Left ventricle myocardium superior (tissue), 1 donor: ENCODE data around the gene SLC39A10. TPM values are rescaled to one million over a fixed set of nuclear protein-coding genes. Genes with fewer than 3 reads are reported as not detected.

Experiments used
- ATAC-seq: fragments of 200-7000 bp; cut with Tn5 transposase; one replicate; pipeline ENCODE4 v1.9.1; 2020; ENCODE audit warnings: mild to moderate bottlenecking, moderate library complexity
- DNase-seq: peaks from one replicate; pipeline ENCODE4 v3.0.0-alpha.2; 2020
- intact Hi-C: fragments of 100-400 bp; cut with micrococcal nuclease; formaldehyde crosslinking; loops from one replicate; pipeline ENCODE4 v1.11.0; 2022
- long read RNA-seq: library from polyadenylated mRNA; unstranded; transcript quantifications from one replicate; pipeline ENCODE4 v2.0.0, GENCODE V29; 2021
- total RNA-seq: library from RNA; stranded (reverse); fragmentation: NEBNext Ultra II Directional; extraction: Animal tissue kit (Norgen Biotek cat#: 25700); gene quantifications from one replicate; pipeline ENCODE4 v1.2.1, GENCODE V29; 2021
- donor health status: DM: no; HTN: yes; CAD: no; lungs with severe emphysema.

SLC39A10 gene, protein sequence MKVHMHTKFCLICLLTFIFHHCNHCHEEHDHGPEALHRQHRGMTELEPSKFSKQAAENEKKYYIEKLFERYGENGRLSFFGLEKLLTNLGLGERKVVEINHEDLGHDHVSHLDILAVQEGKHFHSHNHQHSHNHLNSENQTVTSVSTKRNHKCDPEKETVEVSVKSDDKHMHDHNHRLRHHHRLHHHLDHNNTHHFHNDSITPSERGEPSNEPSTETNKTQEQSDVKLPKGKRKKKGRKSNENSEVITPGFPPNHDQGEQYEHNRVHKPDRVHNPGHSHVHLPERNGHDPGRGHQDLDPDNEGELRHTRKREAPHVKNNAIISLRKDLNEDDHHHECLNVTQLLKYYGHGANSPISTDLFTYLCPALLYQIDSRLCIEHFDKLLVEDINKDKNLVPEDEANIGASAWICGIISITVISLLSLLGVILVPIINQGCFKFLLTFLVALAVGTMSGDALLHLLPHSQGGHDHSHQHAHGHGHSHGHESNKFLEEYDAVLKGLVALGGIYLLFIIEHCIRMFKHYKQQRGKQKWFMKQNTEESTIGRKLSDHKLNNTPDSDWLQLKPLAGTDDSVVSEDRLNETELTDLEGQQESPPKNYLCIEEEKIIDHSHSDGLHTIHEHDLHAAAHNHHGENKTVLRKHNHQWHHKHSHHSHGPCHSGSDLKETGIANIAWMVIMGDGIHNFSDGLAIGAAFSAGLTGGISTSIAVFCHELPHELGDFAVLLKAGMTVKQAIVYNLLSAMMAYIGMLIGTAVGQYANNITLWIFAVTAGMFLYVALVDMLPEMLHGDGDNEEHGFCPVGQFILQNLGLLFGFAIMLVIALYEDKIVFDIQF
- 9.7 TPM for total RNA-seq
- long read RNA-seq, full-length matches to known transcripts = 5 of 8 reads
- long read RNA-seq, partial matches to known transcripts = 3 of 8 reads
- long read RNA-seq, other reads (novel, unspliced or antisense) = 0 of 8 reads

DNA sequence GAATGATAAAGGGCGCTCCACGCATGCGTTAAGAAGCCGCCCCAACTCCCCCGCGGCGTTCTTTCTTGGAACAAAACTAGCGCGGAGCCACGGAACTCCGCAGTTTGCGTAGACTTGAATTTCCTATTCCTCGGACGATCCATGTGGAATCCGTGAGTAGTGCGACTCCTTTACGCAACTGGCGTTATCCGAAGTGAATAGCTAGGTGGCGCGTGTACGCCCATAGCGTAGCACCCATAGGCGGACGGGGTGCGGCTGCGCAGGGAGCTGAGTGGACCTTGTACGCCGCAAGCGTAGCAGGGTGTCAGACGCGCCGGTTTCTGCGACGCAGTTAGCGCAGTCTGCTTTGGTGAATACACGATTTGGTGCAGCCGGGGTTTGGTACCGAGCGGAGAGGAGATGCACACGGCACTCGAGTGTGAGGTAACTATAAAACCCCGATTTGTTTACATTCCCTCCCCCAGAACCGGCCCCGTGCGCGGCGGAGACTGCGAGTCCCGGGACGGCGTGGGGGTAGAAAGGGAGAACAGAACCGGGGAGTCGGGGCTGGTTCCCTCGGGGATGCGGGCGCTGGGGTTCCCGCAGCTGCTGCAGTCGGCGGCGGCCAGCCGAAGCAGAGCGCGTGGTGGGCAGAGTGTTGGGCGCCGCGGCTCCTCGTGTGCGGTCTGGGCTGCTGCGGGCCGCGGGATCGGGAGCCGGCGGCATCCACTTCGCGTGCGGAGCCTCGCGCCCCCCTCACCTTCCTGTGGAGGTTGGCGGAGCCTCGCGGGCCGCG is at the start of gene SLC39A10:
SLC39A10 (plus strand) TSS at position 368 of the 775 bp plus-strand sequence. CDS start 22,817 bp downstream, outside the sequence.
- intact Hi-C loops = no loop called here
- ATAC-seq (peak; percentile 91), DNase-seq (peak; percentile 98)

DNA sequence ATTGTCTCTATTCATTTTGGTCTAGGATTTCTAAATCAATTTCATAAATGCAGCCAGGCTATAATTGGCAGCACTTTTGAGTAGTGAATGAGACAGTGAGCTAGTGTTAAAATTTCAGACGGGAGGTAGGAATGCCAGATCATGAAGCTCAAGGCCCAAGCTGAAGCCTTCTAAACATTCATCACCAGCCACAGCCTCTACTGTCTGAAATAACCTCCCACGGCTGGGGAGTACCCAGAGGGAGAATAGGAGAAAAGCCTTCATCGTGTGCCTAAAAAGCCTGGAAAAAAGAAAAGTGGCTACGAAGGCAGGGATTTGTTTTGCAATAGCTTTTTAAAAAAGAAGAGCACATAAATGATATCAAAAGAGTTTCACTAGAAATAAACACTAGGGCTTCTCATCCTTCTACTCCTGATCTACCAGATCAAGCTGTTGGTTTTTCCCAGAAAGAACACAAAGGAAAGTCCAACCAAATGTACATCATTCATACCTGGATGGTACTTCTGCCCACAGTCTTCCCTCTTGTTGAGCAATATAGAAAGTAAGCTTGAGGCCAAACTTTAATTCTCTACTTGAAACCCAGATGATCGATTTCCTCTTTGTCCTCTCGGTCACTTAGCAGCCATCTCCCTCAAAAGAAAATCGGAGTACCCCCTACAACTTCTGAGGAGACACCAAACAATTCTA is 48.1 kb upstream of the SLC39A10 start:
- no peak for ATAC-seq
- no peak for DNase-seq
- intact Hi-C loops = no loop called here

DNA sequence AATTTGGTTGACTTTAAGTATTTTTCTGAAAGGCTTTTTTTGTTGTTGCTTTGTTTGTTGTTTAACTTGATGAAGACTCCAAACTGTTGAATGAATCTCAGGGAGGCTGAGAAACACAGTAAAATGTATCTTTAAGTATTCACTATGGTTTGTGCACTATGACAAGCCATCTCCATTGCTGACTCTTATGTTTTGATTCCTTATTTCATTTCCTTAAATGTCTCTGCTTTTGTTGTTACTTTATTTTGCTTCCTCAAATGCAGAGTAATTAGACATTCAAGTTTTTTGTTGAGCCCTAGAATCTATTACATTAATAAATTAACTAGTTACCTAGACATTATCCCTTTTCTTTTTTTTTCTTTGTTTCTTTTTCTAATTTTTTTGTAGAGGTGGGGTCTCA is 46.3 kb upstream of the SLC39A10 start:
- ATAC-seq = no peak
- no peak for DNase-seq
- intact Hi-C loops = no loop called here

DNA sequence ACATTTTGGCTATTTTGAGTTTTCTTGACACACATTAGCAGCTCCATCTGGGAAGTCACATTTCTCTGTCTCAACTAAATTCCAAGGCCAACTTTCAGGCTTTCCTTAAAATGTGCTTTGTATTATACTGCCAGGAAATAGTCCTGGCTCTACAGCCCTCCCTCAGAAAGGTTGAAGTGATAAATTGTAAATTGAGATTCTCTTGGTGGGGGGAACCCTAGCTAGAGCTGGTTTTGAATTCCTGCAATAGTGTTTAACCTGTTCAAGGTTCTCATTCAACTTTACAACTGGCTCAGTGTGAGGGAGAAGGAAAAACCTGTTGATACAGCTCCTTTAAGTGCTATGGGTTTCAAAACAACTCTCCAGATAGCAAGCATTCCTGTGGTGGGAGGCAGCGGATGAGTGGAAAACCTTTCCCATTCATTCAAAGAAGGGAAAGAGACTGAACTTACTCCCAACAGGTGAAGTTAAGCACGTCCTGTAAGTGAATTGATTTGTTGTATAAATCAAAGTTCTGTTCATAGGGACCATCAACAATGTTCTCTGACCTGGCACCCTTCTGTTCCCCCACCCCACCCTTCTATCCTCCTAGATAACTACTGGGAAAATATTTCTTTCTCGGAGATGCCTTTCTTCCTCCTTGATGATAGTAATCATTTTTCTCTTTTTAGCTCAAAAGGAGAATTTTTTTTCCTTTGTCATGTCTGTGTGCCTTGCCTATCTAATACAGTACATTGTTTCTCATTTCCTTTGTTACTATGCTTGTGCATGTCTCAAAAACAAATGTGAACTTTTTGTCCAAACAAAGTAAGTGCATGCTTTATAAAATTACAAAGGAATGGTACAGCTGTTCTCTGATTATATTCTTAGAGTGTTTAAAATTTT is 44.2 kb upstream of the SLC39A10 start:
- DNase-seq = no peak
- intact Hi-C loops = no loop called here
- ATAC-seq = peak; percentile 71

DNA sequence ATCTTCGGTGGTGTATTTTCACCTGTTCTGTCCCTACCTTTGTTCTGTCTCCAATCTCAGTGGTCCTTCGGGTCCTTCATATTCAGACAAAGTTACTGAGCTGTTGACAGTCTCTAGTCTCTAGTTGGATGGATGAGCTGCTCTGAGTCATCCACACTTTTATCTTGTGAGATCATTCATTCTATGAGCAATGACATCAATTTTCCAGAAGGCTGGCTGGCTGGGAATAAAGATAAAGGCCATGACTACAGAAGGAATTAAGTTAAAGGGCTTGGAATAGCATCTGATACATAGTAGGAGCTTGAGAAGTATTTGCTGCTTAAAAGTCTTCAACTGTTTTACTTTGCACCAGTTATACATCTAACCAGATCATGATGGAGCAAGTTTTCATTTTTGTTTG is 43.1 kb upstream of the SLC39A10 start:
- intact Hi-C loops = no loop called here
- peak; percentile 57 for ATAC-seq
- no peak for DNase-seq

DNA sequence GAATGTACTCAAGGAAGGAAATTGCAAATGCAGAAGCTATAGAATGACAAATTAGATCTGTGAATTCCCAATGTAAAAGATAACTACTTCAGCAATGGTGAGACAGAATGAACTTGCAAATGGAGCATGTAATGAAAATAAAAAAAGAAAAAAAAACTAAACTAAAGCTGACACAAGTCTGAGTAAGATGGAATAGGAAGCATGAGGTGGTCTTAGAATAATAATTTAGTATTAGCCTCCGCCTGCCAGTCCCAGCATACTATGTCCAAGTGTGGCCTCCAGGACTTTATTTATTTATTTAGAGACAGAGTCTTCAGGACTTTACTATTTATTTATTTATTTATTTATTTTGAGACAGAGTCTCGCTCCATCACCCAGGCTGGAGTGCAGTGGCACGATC is 37.4 kb upstream of the SLC39A10 start:
- ATAC-seq = no peak
- DNase-seq = no peak
- intact Hi-C loops = no loop called here

DNA sequence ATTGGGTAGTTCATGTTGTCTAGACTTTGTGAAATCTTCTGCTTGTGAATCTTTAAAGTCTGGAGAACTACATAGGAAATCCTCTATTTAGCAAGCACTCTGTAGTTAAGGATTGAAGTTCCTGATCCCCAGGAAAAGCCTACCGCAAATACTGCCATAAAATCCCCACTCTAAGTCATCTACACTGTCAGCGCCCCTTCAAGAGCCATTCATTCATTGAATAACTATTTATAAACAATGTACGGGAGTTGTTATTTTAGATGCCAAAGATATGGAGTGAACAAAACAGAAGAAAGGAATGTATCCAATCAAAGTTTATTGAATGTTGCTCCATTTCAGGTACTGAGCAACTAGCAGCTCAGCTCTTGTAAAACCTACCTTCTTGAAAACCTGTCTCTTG is 36.5 kb upstream of the SLC39A10 start:
- no peak for ATAC-seq
- DNase-seq = no peak
- intact Hi-C loops = no loop called here

DNA sequence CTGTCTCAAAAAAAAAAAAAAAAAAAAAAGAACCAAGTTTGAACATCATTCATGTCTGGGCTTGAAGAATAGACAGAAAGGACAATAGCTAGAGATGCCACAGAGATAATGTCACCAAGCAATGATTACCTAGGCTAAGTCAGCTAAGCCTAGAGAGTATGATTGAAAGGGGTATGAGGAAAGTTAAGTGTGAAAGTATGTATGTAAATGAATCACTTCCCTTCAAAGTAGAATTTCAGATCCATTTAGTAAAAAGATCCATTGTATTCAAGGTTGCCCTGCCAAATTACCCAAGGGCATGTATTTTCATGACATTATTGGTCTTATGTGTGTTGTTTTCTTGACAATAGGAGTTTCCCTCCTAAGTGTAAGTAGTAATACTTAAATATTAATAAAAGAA is 34.1 kb upstream of the SLC39A10 start:
- ATAC-seq (no peak), DNase-seq (no peak)
- intact Hi-C loops = no loop called here

DNA sequence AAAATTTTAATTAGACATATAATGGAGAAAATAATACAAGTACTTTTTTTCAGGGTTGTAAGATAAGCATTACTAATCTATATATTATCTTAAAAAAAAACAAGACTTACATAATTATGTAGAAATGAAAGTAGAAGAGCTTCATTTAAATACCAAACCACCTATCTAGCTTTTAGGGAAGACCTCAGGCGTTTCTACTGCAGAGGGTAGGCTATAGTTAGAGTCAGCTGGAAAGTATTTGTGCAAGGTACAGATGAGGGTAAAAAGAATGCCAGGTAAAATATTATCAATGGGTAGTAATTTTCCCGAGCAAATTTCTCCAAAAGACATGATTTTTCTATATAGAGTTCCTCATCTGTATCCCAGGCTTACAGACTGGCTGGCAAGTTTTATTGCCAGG is 30.5 kb upstream of the SLC39A10 start:
- no peak for ATAC-seq
- intact Hi-C loops = no loop called here
- no peak for DNase-seq

DNA sequence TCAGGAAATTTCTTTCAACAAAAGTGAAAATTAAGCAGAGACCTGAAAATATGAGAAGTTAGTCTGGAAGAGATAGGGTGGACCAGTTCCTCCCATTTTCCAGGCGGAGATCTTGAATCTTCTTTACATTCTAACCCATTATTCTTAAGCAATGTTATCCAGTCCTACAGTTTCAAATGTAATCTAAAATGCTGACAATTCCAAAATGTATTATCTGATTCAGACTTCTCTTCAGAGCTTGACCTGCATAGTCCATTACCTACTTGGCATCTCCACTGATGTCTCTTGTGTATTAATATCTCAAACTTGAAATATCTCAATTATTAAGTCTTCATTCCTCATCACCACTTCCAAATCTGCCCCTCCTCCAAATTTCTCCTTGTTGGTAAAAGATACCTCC is 28.4 kb upstream of the SLC39A10 start:
- ATAC-seq (no peak), DNase-seq (no peak)
- intact Hi-C loops = no loop called here

DNA sequence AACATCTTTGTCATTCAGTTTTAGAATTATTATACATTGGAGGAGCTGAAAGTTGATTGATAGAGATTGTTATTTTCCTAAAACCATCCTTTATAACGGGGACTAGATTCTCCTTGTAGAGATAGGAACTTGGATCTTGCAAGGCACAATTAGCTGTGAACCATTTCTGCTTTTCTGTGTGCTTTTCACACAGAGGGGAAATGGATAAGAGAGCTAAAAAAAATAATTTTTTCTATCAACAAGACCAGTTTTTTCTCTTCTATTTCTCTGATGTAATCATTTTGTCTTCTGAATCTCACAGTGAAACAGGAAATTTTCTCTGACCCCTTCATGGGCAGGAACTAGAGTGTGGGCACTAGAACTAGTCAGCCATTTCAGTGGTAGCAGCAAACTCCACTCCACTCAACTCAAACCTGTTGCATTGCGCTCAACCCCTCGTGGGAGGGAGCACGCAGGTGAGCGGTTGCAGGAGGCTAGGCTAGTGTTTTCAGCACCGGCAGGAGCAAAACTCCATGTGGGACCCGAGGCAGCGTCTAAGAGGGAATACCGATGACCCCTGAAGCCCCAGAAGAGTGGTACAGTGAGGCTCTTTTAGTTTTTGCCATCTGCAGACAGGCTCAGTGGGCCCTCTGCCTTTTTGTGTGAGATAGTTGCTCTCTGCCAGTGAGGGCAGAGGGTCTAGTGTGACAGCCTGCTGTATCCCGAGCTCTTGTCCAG is 24.0 kb upstream of the SLC39A10 start:
- DNase-seq (no peak), ATAC-seq (no peak)
- intact Hi-C loops = no loop called here

DNA sequence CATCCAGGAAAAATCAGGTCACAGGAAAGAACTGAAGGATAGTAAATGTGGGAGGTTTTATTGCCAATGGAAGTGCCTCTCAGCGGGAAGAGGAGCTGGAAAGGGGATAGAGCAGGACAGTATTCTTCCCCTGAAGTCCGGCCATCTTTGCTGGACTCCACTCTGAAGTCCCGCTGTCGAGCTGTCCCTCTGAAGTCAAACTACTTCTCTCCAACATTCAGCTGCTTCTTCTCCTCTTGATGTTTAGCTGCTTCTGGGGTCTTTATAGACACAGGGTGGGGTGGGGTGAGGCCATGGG is 23.5 kb upstream of the SLC39A10 start:
- no peak for DNase-seq
- no peak for ATAC-seq
- intact Hi-C loops = no loop called here

DNA sequence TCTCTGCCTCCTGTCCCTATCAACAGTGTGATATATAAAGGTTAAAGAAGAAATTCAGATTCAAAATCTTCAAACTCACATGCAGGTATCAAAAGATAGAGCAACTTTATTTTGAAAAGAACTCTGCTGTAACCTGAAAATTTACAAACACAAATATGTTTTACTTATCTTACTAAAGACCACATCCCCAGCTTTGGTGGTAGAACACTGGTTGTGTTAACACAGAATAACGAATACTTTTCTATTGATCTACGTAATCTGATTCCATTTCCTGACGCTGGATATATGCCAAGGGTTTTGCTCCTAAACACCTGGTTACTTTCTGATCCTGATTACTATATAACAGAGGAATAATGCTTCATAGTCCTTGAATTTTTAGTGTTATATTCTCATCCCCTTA is 23.1 kb upstream of the SLC39A10 start:
- intact Hi-C loops = no loop called here
- ATAC-seq (no peak), DNase-seq (no peak)

DNA sequence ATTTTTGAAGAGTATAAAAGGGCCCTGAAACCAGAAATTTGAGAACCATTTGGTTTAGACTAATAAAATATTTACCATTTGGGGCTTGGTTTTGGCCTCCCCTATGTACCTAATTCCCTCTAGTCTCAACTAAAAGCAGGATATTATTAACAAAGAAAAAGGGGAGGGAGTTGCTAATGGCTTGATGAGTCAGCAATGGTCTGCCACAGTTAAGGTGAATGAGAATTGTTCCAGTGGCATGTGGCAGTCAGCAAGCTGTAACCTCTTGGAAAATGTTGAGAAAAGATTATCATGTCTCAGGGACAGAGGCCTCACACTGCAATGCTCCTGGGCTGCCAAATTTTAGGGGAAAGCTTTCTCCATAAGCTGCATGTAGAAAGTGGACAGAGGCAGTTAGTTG is 20.1 kb upstream of the SLC39A10 start:
- intact Hi-C loops = no loop called here
- DNase-seq (no peak), ATAC-seq (no peak)

DNA sequence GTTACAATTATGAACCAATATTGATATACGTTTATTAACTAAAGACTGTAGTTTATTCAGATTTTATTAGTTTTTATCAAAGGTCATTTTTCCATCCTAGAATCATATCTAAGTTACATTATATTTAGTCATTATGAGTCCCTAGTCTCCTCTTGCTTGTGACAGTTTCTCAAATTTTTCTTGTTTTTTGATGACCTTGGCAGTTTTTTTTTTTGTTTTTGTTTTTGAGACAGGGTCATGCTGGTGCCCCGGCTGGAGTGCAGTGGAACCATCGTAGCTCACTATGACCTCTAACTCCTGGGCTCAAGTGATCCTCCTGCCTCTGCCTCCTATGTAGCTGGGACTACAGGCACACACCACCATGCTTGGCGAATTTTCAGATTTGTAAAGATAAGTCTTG is 18.3 kb upstream of the SLC39A10 start:
- intact Hi-C loops = no loop called here
- ATAC-seq (no peak), DNase-seq (no peak)

DNA sequence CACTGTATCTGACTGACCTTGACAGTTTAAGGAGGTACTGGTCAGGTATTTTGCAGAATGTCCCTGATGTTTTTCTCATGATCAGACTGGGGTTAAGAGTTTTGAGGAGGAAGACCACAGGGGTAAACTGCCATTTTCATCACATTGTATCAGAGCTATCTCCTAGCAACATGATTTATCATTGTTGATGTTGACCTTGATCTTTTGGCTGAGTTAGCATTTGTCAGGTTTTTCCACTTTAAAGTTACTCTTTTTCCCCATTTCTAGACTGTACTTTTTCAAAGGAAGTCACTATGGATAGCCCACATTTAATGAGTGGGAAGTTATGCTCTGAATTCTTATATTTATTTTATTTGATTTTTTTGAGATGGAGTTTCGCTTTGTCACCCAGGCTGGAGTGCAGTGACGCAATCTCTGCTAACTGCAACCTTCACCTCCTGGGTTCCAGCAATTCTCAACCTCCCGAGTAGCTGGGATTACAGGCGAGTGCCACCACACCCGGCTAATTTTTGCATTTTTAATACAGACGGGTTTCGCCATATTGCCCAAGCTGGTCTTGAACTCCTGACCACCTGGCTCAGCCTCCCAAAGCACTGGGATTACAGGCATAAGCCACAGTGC is 17.7 kb upstream of the SLC39A10 start:
- DNase-seq (no peak), ATAC-seq (no peak)
- intact Hi-C loops = no loop called here

DNA sequence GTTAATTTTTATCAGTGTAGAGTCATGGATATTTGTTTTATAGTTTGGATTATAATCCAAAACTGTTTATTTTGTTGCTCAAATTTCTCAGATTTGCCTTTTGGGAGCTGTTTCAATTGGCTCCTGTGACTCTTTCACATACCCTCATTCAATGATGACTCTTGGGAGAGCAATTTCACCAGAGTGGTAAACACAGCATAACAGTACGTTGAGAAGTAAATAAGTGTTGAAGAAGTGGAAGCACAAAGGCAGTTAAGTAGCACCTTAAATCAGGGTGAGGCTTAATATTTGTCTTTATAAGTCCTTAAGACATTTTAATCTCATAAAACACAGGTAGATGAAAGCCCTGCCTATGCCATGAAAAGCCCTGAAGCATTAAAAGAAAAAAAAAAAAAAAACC is 17.1 kb upstream of the SLC39A10 start:
- intact Hi-C loops = no loop called here

More for the DNA sequence above, 17.1 kb upstream of the SLC39A10 start:
- no peak for DNase-seq
- no peak for ATAC-seq
